Measurements from ENCODE around the gene CLDN4. TPM values are rescaled to one million over a fixed set of nuclear protein-coding genes. Genes with fewer than 3 reads are reported as not detected.

Gene CLDN4
- total and polyA plus RNA-seq, 2 donors (not counting 3 experiments of a cell fraction or from before 2014, with no cell fraction given): 0.13 to 0.15 TPM

DNA sequence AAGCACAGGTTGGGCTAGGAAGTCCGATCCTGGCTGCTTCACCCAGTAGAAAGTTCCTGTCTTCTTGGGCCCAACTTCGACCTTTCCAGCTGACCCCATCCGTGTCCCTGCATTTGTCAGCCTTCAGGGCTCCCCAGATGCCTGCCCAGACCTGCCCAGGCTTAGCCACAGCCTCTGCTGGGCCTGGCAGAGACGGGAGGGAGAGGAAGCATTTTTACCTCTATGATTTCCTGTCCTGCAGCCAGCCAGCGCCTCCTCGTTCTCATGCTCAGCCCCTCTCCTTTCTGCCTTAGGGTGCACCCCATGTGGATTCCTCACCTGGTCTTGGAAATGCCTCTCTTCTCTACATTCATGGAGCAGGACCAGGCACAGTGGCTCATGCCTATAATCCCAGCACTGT, 7.8 kb downstream of the CLDN4 start:
- H3K9ac ChIP-seq (replicated peaks; ENCODE audit: extremely low read depth, insufficient read depth, low read length): no peak overlapping the region
- no peaks in the 10 kb centered on the region for H3K9me1 ChIP-seq (replicated peaks; ENCODE audit: control insufficient read depth, extremely low read depth, insufficient read depth, low read length)
- H4K20me1 ChIP-seq (replicated peaks; ENCODE audit: control insufficient read depth, extremely low read depth, insufficient read depth, low read length): no peaks in the 10 kb centered on the region
- POLR2A ChIA-PET: no interaction called here
- no peak overlapping the region for H3K4me2 ChIP-seq (ENCODE audit: insufficient read depth, low read length)
- H3K36me3 ChIP-seq (ENCODE audit: control insufficient read depth in 2 of 2, extremely low read depth in 1 of 2, insufficient read depth in 2 of 2, low read length in 2 of 2): no peaks in the 10 kb centered on the region
- H2AFZ ChIP-seq (ENCODE audit: low read depth, low read length): no peak overlapping the region
- FAIRE-seq (no peak), DNase-seq (ENCODE audit: low read depth, low spot score) (no peak)
- dilution Hi-C loops (cut with MboI; ENCODE audit: extremely low pct_ligation_motif_present, low sequenced_read_pairs) (no loop called here), intact Hi-C loops (cut with micrococcal nuclease) (no loop called here)
- H3K4me3 ChIP-seq (replicated peaks in 1 of 3; ENCODE audit: insufficient read depth in 1 of 3, low read depth in 1 of 3, low read length in 3 of 3): no peak overlapping the region
- H3K27me3 ChIP-seq (ENCODE audit: control insufficient read depth in 2 of 2, insufficient read depth in 2 of 2, low read length in 2 of 2): no peaks in the 10 kb centered on the region
- TF ChIP-seq MYC (IDR thresholded peaks at IDR 0.05; ENCODE audit: low read depth, low read length) (no peak), POLR2AphosphoS5 (IDR thresholded peaks at IDR 0.05; ENCODE audit: insufficient read depth, low read depth, low read length) (no peak), EZH2 (IDR thresholded peaks at IDR 0.05; ENCODE audit: borderline replicate concordance, low read depth, low read length, severe bottlenecking) (no peak), GATA2 (IDR thresholded peaks at IDR 0.05; ENCODE audit: insufficient read depth, insufficient read length, low read depth, low read length) (no peak), FOS (IDR thresholded peaks at IDR 0.05; ENCODE audit: borderline replicate concordance, insufficient read depth, low read length) (no peak)
- TF ChIP-seq, protein P1, sequence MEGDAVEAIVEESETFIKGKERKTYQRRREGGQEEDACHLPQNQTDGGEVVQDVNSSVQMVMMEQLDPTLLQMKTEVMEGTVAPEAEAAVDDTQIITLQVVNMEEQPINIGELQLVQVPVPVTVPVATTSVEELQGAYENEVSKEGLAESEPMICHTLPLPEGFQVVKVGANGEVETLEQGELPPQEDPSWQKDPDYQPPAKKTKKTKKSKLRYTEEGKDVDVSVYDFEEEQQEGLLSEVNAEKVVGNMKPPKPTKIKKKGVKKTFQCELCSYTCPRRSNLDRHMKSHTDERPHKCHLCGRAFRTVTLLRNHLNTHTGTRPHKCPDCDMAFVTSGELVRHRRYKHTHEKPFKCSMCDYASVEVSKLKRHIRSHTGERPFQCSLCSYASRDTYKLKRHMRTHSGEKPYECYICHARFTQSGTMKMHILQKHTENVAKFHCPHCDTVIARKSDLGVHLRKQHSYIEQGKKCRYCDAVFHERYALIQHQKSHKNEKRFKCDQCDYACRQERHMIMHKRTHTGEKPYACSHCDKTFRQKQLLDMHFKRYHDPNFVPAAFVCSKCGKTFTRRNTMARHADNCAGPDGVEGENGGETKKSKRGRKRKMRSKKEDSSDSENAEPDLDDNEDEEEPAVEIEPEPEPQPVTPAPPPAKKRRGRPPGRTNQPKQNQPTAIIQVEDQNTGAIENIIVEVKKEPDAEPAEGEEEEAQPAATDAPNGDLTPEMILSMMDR (IDR thresholded peaks at IDR 0.05; ENCODE audit: extremely low read depth in 1 of 2, insufficient read depth in 1 of 2, low read depth in 1 of 2, low read length in 2 of 2): no peak
- no peaks in the 10 kb centered on the region for H3K9me3 ChIP-seq (replicated peaks; ENCODE audit: control insufficient read depth, insufficient read depth, low read length)
- BruUV-seq (replicated peaks): no TSS peak
- H3K79me2 ChIP-seq (ENCODE audit: control insufficient read depth, insufficient read depth, low read length): no peaks in the 10 kb centered on the region
- peaks cover 2% of the 10 kb centered on the region for H3K4me1 ChIP-seq (ENCODE audit: control insufficient read depth, extremely low read depth, insufficient read depth, low read length)
- no peak overlapping the region for H3K27ac ChIP-seq (ENCODE audit: insufficient read depth, low read depth, low read length)
- CTCF ChIA-PET: interaction anchor here (1.8 kb wide), 1 partner anchor 27 kb away, joined by 5 read pairs; no protein-coding TSS in a partner anchor
